Naive thymus-derived CD4-positive, alpha-beta T cell (primary cell): ENCODE measurements around the gene GRK2. TPM values are rescaled to one million over a fixed set of nuclear protein-coding genes. Genes with fewer than 3 reads are reported as not detected.
"Not testable (repeated sequence)": the region's sequence is repeated elsewhere in the genome, so short reads cannot be mapped to it uniquely, and the experiment has no call there.

Experiments
- ATAC-seq: fragments of 150-1000 bp; cut with Tn5 transposase; 2 replicates; pipeline ENCODE4 v1.10.0; 2021; ENCODE audit warnings: mild to moderate bottlenecking, moderate library complexity
- CTCF ChIA-PET: fragments of 350-600 bp; sonication (Branson Sonifier 250); formaldehyde crosslinking; loops from one replicate; lab custom pipeline; 2021; ENCODE audit warnings: antibody characterized with exemption; lab: Charles Lee
- POLR2A ChIA-PET: fragments of 350-600 bp; sonication (Branson Sonifier 250); formaldehyde crosslinking; loops from one replicate; lab custom pipeline; 2021; ENCODE audit warnings: antibody characterized with exemption, inconsistent platforms; lab: Charles Lee
- DNase-seq, 9 donors: peaks; one replicate each; pipeline versions ENCODE4 v3.0.0 to v3.0.0-alpha.2; 2020 to 2022; ENCODE audit warnings: mixed read lengths in 1 of 9
- H3K27ac ChIP-seq: one replicate; pipeline ENCODE4 v1.7.0; 2013; ENCODE audit warnings: mild to moderate bottlenecking, low read depth, low read length, moderate library complexity
- H3K27me3 ChIP-seq, 2 donors: one replicate each; pipeline ENCODE4 v1.7.0; 2013; ENCODE audit warnings: low read length in 2 of 2, mild to moderate bottlenecking in 2 of 2, moderate library complexity in 2 of 2; ENCODE audit not compliant: control insufficient read depth in 2 of 2, insufficient read depth in 2 of 2
- H3K36me3 ChIP-seq, 3 experiments: 1 replicate in 2 of 3; 2 replicates in 1 of 3; pipeline ENCODE4 v1.7.0; 2013; ENCODE audit warnings: low read length in 3 of 3, mild to moderate bottlenecking in 3 of 3, moderate library complexity in 1 of 3; ENCODE audit not compliant: insufficient read depth in 3 of 3, control insufficient read depth in 2 of 3
- H3K4me1 ChIP-seq, 2 donors: one replicate each; pipeline ENCODE4 v1.7.0; 2013; ENCODE audit warnings: low read length in 2 of 2, mild to moderate bottlenecking in 2 of 2, moderate library complexity in 1 of 2; ENCODE audit not compliant: control insufficient read depth in 2 of 2, insufficient read depth in 2 of 2
- H3K4me3 ChIP-seq: 2 replicates; pipeline ENCODE4 v1.7.0; 2013; ENCODE audit warnings: mild to moderate bottlenecking, low read length
- H3K9me3 ChIP-seq, 3 experiments: 1 replicate in 2 of 3; 2 replicates in 1 of 3; pipeline ENCODE4 v1.7.0; 2013; ENCODE audit warnings: low read length in 3 of 3; ENCODE audit not compliant: control insufficient read depth in 2 of 3
- H3K27ac Mint-ChIP-seq, 9 donors: one replicate each; pipeline ENCODE4 v1.8.0; 2020 to 2022; ENCODE audit warnings: mixed read lengths in 9 of 9, mild to moderate bottlenecking in 8 of 9, moderate library complexity in 5 of 9, inconsistent platforms in 2 of 9
- H3K27me3 Mint-ChIP-seq, 5 donors: one replicate each; pipeline ENCODE4 v1.8.0; 2021 to 2022; ENCODE audit warnings: mixed read lengths in 5 of 5, mild to moderate bottlenecking in 1 of 5
- H3K36me3 Mint-ChIP-seq, 5 donors: one replicate each; pipeline ENCODE4 v1.8.0; 2020 to 2022; ENCODE audit warnings: mixed read lengths in 5 of 5, mild to moderate bottlenecking in 3 of 5, inconsistent platforms in 1 of 5
- H3K4me1 Mint-ChIP-seq, 7 donors: one replicate each; pipeline ENCODE4 v1.8.0; 2020 to 2022; ENCODE audit warnings: mixed read lengths in 7 of 7, mild to moderate bottlenecking in 3 of 7, inconsistent platforms in 1 of 7
- H3K4me3 Mint-ChIP-seq, 10 donors: one replicate each; pipeline ENCODE4 v1.8.0; 2020 to 2022; ENCODE audit warnings: mild to moderate bottlenecking in 10 of 10, mixed read lengths in 10 of 10, moderate library complexity in 6 of 10, inconsistent platforms in 2 of 10
- H3K9me3 Mint-ChIP-seq, 11 donors: one replicate each; pipeline ENCODE4 v1.8.0; 2020 to 2022; ENCODE audit warnings: mixed read lengths in 11 of 11, mild to moderate bottlenecking in 4 of 11, inconsistent platforms in 1 of 11, moderate library complexity in 1 of 11
- intact Hi-C, 2 donors: fragments of 100-400 bp; cut with micrococcal nuclease; formaldehyde crosslinking; loops; one replicate each; pipeline ENCODE4 v1.15.1; 2023
- polyA plus RNA-seq, 2 donors: library from polyadenylated mRNA; unstranded; fragments of 300-500 nt; fragmentation: Illumina TruSeq; gene quantifications; one replicate each; pipeline ENCODE4 v1.2.3, GENCODE V29; 2021
- total RNA-seq, 6 experiments: library from RNA in 5 of 6; stranded (reverse) in 5 of 6; gene quantifications; 1 replicate in 5 of 6; 2 replicates in 1 of 6; pipeline ENCODE4 v1.2.3 and lab custom pipeline; 2021 to 2026

The GRK2 gene
- total and polyA plus RNA-seq, 7 experiments from 2014 or later, result 18.5 to 399 (median 310) TPM

DNA sequence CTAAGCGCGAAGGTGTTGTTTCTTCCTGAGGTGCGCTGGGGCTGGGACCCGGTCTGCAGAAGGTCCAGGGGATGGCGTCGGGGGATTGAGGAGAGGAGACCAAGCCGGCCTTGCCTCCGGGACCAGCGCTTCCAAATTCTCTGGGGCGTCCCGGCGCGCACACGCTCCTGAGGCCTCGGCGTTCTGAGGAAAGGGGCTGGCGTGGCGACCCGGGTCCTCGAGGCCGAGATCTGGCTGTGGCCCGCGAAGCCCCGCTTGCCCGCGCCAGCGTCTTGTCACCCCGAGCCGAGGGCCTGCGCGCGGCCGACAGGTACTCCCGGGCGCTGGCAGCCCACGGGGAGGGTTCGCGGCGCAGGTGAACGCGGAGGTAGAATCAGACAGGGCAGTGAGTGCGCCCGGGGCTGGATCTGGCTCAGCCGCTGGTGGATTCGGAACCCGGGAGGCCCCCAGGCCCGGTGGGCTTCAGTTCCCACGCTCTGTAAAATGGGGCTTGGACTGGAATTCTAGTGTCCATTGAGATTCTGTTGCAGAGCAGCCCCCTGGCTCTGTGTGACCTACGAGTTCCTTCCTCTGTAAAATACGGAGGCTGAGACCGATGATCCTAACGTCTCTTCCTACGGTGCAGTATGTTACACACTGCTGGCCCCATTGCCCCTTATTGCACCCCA, 51.7 kb downstream of the GRK2 start:
- intact Hi-C loops, result loop anchor here (1.0 to 2.0 kb wide), 14 partner anchors 15 to 237 kb away; partner anchors contain the start of genes GRK2 (in 2 of the 2), POLD4 (in 2 of the 2) and SSH3 (in 1 of the 2)
- H3K27me3 Mint-ChIP-seq, result peaks cover 0 to 13% (median 0%) of the 10 kb centered on the region in 5 donors
- Histone ChIP-seq H3K4me1 (peaks cover 9 to 17% of the 10 kb centered on the region in 2 donors), H3K9me3 (no peaks in the 10 kb centered on the region), H3K36me3 (no peaks in the 10 kb centered on the region), H3K27me3 (no peaks in the 10 kb centered on the region), H3K4me3 (peak overlapping the region; percentile 64), H3K27ac (peak overlapping the region; percentile 73)
- peak; percentile 45 for ATAC-seq
- peak overlapping the region; percentile 89 to 99 (median 98) for H3K4me3 Mint-ChIP-seq
- peak in 1 of 9 donors; percentile 32 for DNase-seq
- peaks cover 0 to 5% (median 0%) of the 10 kb centered on the region in 5 donors for H3K36me3 Mint-ChIP-seq
- H3K9me3 Mint-ChIP-seq, result peaks cover 0 to 2% (median 0%) of the 10 kb centered on the region in 11 donors
- ChIA-PET POLR2A (interaction anchor here (0.6 to 5.5 kb wide), 21 partner anchors 14 to 679 kb away, joined by 3 to 55 read pairs (median 9); partner anchors contain the start of genes ANKRD13D, GRK2, KDM2A and POLD4), CTCF (interaction anchor here (0.6 to 7.9 kb wide), 16 partner anchors 15 to 65 kb away, joined by 3 to 85 read pairs (median 6); partner anchors contain the start of genes ANKRD13D and SSH3)
- H3K27ac Mint-ChIP-seq, result peak overlapping the region; percentile 88 to 99 (median 95)
- H3K4me1 Mint-ChIP-seq, result peaks cover 18 to 42% (median 34%) of the 10 kb centered on the region in 7 donors

DNA sequence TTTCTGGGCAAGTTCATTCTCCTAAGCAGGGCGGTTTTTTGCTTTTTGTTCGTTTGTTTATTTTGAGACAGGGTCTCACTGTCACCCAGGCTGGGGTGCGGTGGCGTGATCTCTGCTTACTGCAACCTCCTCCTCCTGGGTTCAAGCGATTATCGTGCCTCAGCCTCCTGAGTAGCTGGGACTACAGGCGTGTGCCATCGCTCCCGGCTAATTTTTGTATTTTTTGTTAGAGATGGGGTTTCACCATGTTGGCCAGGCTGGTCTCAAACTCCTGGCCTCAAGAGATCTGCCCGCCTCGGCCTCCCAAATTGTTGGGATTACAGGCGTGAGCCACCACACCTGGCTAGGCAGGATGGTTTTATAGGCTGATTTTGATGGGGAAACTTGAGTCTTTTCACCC, 52.6 kb downstream of the GRK2 start:
- peak overlapping the region; percentile 79 to 99 (median 97) for H3K4me3 Mint-ChIP-seq

DNA sequence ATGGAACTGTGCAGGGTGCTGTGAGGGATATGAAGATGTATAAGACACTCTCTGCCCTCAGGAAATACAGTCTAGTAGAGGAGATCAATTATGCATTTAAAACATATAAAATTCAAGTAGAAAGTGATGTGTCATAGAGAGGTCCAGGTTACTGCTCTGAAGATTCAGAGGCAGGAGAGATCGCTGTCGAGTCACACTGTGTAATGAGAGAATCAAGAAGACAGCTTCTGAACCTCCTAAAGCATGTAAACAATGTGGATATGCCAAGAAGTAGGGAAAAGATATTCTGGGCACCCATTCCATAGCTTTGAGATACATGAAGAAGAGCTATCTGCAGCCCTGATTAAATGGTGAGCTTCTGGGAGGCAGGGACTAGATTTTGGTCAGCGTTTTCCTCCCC, 53.7 kb downstream of the GRK2 start:
- no peaks in the 10 kb centered on the region for H3K36me3 ChIP-seq
- peaks cover 0 to 8% (median 0%) of the 10 kb centered on the region in 5 donors for H3K36me3 Mint-ChIP-seq
- ATAC-seq, result no peak
- CTCF ChIA-PET, result interaction anchor here (0.6 to 7.9 kb wide), 8 partner anchors 9 to 67 kb away, joined by 3 to 85 read pairs (median 6); no protein-coding TSS in a partner anchor
- no peak overlapping the region for H3K27ac Mint-ChIP-seq
- H3K27me3 Mint-ChIP-seq, result peaks cover 0 to 13% (median 0%) of the 10 kb centered on the region in 5 donors
- peaks cover 10 to 27% (median 22%) of the 10 kb centered on the region in 7 donors for H3K4me1 Mint-ChIP-seq
- intact Hi-C loops, result no loop called here
- DNase-seq, result no peak
- no peak overlapping the region for H3K4me3 ChIP-seq
- H3K9me3 ChIP-seq, result no peaks in the 10 kb centered on the region
- H3K4me1 ChIP-seq, result peaks cover 4 to 10% of the 10 kb centered on the region in 2 donors
- no peaks in the 10 kb centered on the region for H3K27me3 ChIP-seq
- no peak overlapping the region for H3K27ac ChIP-seq
- H3K9me3 Mint-ChIP-seq, result peaks cover 0 to 3% (median 0%) of the 10 kb centered on the region in 11 donors
- no peak overlapping the region for H3K4me3 Mint-ChIP-seq
- POLR2A ChIA-PET, result interaction anchor here (0.5 to 4.3 kb wide), 7 partner anchors 27 to 102 kb away, joined by 3 to 23 read pairs (median 3); partner anchors contain the start of gene POLD4

More for the DNA sequence above, 52.6 kb downstream of the GRK2 start:
- ATAC-seq, H3K27me3 ChIP-seq, H3K4me1 ChIP-seq, H3K27ac ChIP-seq, H3K4me3 ChIP-seq, H3K9me3 ChIP-seq, DNase-seq, H3K9me3 Mint-ChIP-seq, H3K36me3 Mint-ChIP-seq, H3K36me3 ChIP-seq: not testable (repeated sequence)
- intact Hi-C loops, result loop anchor here in 1 of 2 donors (1.0 kb wide), 1 partner anchor 63 kb away; no protein-coding TSS in a partner anchor
- H3K27me3 Mint-ChIP-seq, result peaks cover 0 to 13% (median 0%) of the 10 kb centered on the region in 5 donors
- H3K27ac Mint-ChIP-seq, result peak overlapping the region in 3 of 9 donors; percentile 54 to 97 (median 60)
- CTCF ChIA-PET, result interaction anchor here (0.6 to 7.9 kb wide), 10 partner anchors 16 to 323 kb away, joined by 3 to 85 read pairs (median 6); no protein-coding TSS in a partner anchor
- H3K4me1 Mint-ChIP-seq, result peaks cover 11 to 34% (median 27%) of the 10 kb centered on the region in 7 donors
- POLR2A ChIA-PET, result interaction anchor here (0.6 to 4.3 kb wide), 9 partner anchors 27 to 78 kb away, joined by 3 to 44 read pairs (median 4); partner anchors contain the start of genes ANKRD13D and POLD4

DNA sequence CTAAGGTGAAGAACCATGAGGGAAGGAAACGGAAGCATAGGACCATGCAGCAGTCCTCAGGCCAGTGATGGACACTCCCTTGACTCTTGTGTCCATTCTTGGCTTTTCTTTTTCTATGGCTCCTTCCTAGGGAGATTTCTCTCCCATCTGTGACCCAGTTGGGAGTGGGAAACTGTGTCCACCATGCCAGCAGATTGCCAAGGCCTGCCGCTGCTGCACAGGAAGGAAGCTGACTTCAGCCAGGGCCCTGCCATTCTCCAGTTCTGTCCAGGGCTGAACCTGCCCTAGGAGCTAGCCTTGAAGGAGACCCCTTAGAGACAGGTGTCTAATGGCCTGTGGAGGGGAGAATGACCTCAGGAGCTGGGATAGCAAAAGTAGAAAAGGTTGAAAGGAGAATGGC, 54.4 kb downstream of the GRK2 start:
- no peak overlapping the region for H3K27ac ChIP-seq
- H3K4me1 ChIP-seq, result peaks cover 4 to 10% of the 10 kb centered on the region in 2 donors
- no peak overlapping the region for H3K4me3 ChIP-seq
- Mint-ChIP-seq H3K4me3 (no peak overlapping the region), H3K36me3 (peaks cover 0 to 8% (median 0%) of the 10 kb centered on the region in 5 donors), H3K9me3 (peaks cover 0 to 3% (median 0%) of the 10 kb centered on the region in 11 donors), H3K4me1 (peaks cover 10 to 21% (median 17%) of the 10 kb centered on the region in 7 donors), H3K27me3 (peaks cover 0 to 13% (median 0%) of the 10 kb centered on the region in 5 donors), H3K27ac (no peak overlapping the region)
- CTCF ChIA-PET, result interaction anchor here (0.6 to 7.9 kb wide), 8 partner anchors 9 to 92 kb away, joined by 3 to 85 read pairs (median 5); no protein-coding TSS in a partner anchor
- intact Hi-C loops, result no loop called here
- H3K36me3 ChIP-seq, result no peaks in the 10 kb centered on the region
- no peaks in the 10 kb centered on the region for H3K27me3 ChIP-seq
- ATAC-seq (no peak), DNase-seq (no peak)
- H3K9me3 ChIP-seq, result no peaks in the 10 kb centered on the region
- POLR2A ChIA-PET, result interaction anchor here (0.7 to 4.3 kb wide), 6 partner anchors 27 to 84 kb away, joined by 3 to 23 read pairs (median 3); partner anchors contain the start of genes ANKRD13D and POLD4

DNA sequence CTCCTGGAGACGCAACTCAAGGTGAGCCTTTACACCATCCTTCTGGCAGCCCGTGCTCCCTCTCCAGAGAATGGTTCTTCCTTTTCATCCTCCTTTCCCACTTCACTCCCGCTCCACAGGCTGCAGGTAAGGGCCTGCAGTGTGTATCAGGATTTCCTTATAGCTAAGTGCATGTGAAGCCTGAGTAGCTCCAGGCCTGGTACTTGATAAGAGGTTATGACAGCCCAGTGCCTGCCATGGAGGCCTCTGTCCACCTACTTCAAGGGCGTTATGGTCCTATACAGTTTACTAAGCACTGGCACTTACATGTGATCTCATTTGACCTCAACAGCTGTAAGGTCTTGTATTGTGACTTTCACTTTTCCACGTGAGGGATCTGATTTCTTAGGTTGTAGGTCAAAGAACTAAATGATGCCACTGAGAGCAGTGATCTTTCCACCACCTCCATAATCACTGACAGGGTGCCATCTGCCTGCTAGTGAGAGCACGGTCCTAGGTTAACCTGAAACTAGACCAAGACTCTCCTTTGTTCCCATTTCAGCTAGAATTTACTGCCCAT, 55.1 kb downstream of the GRK2 start:
- ChIA-PET CTCF (interaction anchor here (0.6 to 7.0 kb wide), 8 partner anchors 24 to 93 kb away, joined by 3 to 34 read pairs (median 5); partner anchors contain the start of gene POLD4), POLR2A (interaction anchor here (0.7 to 1.6 kb wide), 4 partner anchors 33 to 76 kb away, joined by 3 to 5 read pairs (median 3); partner anchors contain the start of gene ANKRD13D)
- no peak overlapping the region for H3K27ac ChIP-seq
- no peaks in the 10 kb centered on the region for H3K36me3 ChIP-seq
- H3K9me3 Mint-ChIP-seq, result peaks cover 0 to 3% (median 0%) of the 10 kb centered on the region in 11 donors
- H3K4me3 ChIP-seq, result no peak overlapping the region
- no peak overlapping the region for H3K27ac Mint-ChIP-seq
- H3K4me1 Mint-ChIP-seq, result peaks cover 10 to 23% (median 14%) of the 10 kb centered on the region in 7 donors
- H3K27me3 ChIP-seq, result no peaks in the 10 kb centered on the region
- peaks cover 0 to 12% (median 4%) of the 10 kb centered on the region in 5 donors for H3K36me3 Mint-ChIP-seq
- no peaks in the 10 kb centered on the region for H3K9me3 ChIP-seq
- DNase-seq, result no peak
- no peak overlapping the region for H3K4me3 Mint-ChIP-seq
- intact Hi-C loops, result no loop called here
- peaks cover 4 to 10% of the 10 kb centered on the region in 2 donors for H3K4me1 ChIP-seq
- no peak for ATAC-seq
- peaks cover 0 to 13% (median 0%) of the 10 kb centered on the region in 5 donors for H3K27me3 Mint-ChIP-seq

DNA sequence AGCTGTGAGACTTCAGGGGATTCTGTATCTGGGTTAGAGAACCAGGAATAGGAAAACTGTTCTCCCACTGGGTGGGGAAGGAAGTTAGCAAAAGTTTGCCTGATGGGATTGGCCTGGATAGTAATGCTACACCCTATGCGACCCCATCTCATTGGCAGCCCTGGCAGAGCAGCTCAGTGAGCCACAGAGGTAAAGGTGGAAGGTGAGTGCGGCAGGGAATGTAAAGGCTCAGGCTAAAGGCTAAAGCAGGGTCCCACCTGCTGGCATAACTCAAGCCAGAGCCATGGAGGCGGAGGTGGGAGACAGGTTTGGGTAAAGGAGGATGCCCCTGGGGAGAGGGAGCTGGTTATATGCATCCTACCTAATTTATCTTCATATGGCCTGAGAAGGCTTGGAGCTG, 55.8 kb downstream of the GRK2 start:
- H3K4me3 ChIP-seq, result no peak overlapping the region
- ChIA-PET CTCF (interaction anchor here (0.8 to 7.0 kb wide), 6 partner anchors 24 to 68 kb away, joined by 4 to 34 read pairs (median 5); partner anchors contain the start of gene POLD4), POLR2A (interaction anchor here (0.6 to 1.9 kb wide), 4 partner anchors 33 to 75 kb away, joined by 3 to 10 read pairs (median 3); no protein-coding TSS in a partner anchor)
- Mint-ChIP-seq H3K27me3 (peaks cover 0 to 13% (median 0%) of the 10 kb centered on the region in 5 donors), H3K4me3 (no peak overlapping the region), H3K27ac (no peak overlapping the region), H3K4me1 (peaks cover 10 to 23% (median 13%) of the 10 kb centered on the region in 7 donors), H3K9me3 (peaks cover 0 to 3% (median 0%) of the 10 kb centered on the region in 11 donors), H3K36me3 (peaks cover 0 to 12% (median 4%) of the 10 kb centered on the region in 5 donors)
- H3K9me3 ChIP-seq, result no peaks in the 10 kb centered on the region
- no peaks in the 10 kb centered on the region for H3K36me3 ChIP-seq
- no peaks in the 10 kb centered on the region for H3K27me3 ChIP-seq
- H3K27ac ChIP-seq, result no peak overlapping the region
- intact Hi-C loops, result no loop called here
- DNase-seq (no peak), ATAC-seq (no peak)
- peaks cover 4 to 7% of the 10 kb centered on the region in 2 donors for H3K4me1 ChIP-seq
